Activated CD4-positive, alpha-beta T cell treated with anti-CD3 and anti-CD28 coated beads, Interleukin-2, Interleukin-6, amounts not matched to agents 100 ng/mL and 50 ng/mL, durations not matched to agents 16 hours and 8 hours (primary cell): ENCODE data around the gene KIAA1328.

Experiments used
- DNase-seq: peaks from one replicate; pipeline ENCODE4 v3.0.0-alpha.2; 2020

Gene KIAA1328

DNA sequence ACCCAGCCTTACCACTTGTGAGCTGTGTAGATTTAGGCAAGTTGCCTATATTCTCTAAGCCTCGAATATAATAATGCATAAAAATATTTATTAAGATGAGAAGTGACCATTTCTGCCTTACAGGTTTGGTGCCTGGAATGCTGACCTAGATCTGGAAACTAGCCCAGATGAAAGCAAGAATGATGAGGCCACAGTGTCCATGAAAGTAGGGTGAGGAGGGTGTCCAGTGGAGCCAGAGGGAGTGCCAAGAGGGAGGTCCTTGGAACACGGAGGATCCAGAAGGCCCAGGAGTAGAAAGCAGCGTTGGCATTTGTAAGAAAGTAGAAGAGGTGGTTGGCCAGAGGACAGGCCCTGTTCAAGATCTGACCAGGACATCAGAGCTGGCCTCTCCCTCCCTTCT is 402.3 kb downstream of the KIAA1328 start:
- DNase-seq, result no peak

DNA sequence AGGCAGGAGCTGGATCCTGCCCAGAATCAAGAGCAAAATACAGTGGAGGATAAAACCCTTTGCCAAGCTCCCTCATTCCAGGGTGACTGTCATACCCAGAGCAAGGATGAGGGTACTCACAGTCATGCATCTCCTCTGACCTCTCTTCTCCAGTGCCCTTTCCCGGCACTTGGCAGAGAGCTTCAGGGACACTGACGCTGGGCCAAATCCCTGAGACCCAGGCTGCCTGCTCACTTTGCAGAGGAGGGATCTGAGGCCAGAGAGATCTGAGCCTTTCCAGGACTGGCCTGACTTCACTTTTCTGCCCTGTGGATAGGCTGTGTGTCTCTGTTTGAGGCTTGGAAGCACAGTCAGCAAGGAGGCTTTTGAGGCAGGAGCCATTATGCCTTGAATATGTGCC is 406.7 kb downstream of the KIAA1328 start:
- no peak for DNase-seq

DNA sequence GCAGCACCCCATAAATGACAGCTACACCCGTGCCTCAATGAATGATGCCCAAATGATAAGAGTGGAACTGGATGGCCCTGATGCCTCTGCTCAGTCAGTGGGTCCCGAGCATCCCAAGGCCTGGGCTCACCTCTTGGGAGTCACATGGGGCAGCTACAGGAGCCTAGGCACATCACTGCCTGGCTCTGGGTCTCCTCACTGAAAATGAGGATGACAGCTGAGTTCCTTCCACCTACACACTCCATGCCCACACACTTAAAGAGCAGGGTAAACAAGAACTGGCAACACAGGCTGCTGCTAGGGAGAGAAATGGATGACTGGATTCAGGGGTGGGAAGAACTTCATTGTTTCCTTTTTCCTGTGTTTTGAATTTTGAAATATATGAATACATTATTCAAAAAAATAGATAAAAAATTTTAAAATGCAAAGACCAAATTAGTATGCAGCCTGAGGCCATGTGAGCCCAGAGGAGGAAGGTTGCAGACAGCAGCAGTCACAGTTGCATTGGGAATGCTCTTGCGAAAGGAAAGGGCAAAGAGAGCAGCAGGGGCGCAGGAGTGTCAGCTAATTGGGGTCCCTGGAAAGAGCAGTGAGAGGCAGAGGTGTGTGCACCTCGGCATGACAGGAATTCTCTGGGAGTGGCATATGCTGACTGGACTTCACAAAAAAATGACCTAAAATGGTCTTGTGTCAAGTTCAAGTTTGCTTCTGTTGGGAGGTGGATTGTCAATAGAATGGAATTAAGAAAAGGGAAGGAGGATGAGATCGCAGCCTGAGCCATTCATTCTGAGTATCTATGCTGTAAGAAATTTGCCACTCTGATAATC is 409.6 kb downstream of the KIAA1328 start:
- DNase-seq, result no peak

- no peak for DNase-seq
Measured at GRCh38 chr18:37242091-37242490, 413.2 kb downstream of the KIAA1328 start.

DNA sequence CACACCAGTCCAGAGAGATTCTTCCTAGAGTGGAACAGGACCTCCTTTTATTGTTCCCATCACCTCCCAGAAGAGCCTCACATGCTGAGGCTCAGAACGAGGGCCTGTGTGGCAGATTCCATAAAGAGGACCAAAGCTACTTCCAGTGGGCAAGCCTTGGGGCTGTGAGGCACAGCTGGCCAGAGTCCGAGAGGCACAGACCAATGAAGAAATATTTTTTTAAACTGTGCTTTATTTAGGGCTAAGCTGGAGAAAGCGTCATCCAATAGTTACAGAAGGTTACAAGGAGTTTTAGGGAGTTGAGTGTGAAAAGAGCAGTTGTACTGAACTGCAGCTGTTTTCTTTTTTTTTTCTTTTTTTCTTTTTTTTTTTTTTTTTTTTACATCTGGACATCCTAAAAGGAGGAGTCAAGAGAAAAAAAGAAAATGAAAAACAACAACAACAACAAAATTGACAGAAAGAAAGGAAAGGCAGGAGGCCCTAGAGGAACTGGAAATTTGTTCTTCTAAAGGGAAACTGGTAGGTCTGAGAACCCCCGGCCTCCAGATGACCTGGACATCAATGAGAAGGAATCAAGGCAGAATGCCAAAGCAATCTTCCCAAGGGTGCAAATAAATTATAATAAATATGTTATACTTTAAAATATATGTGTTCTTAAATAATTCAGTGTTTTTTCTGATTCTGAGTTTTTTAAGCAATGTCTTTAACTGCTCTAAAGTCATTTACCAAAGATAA is 414.1 kb downstream of the KIAA1328 start:
- no peak for DNase-seq

DNA sequence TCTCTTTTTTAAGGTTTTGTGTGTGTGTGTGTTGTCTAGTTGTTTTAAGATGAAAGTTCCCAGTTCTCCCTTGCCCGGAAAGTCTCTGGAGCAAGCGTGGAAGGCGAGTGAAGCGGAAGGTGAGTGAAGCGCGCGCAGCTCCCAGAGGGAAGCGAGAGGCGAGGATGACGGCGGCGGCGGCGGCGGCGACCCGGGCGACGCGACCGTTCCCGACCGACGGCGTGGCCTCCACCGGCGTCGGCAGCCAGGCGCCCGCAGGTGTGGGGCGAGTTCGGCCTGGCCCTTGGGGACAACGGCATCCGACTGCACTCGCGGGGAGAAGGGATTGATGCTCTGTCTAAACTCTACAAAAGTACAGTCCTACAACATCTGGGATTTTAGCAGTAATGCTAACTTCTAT is 414.8 kb downstream of the KIAA1328 start:
- no peak for DNase-seq

GRCh38 chr18:37244618-37245017 is 415.7 kb downstream of the KIAA1328 start:
- no peak for DNase-seq

- DNase-seq, result no peak
Measured at GRCh38 chr18:37246779-37247340, 417.9 kb downstream of the KIAA1328 start.

DNA sequence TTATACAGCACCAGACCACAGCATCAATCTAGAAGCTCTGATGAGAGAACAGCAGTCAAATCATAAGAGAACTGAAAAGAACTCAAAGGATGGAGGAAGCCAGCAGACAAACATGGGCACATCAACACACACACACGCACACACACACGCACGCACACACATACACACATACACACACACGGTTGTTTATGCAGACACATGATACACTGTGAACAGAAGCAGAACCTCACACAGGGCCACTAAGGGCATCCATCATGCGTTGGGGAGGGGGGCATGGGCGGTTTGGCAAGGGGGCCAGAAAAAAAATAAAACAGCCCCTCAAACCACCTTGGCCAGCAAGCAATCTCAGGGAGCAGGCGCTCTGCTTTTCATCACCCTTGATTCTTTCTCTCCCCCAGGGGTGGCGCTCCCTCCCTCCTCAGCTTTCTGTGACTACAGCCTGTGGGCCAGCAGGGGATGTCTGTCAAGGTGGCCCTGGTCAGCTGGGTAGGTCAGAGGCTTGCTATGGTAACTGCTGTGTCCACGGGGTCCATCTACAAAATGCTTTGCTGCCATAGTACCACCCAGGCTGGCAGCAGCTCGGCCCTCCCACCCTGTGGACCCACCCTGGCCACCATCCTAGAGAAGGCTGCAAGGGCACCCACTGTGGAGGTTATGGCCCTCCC is 418.7 kb downstream of the KIAA1328 start:
- no peak for DNase-seq

DNA sequence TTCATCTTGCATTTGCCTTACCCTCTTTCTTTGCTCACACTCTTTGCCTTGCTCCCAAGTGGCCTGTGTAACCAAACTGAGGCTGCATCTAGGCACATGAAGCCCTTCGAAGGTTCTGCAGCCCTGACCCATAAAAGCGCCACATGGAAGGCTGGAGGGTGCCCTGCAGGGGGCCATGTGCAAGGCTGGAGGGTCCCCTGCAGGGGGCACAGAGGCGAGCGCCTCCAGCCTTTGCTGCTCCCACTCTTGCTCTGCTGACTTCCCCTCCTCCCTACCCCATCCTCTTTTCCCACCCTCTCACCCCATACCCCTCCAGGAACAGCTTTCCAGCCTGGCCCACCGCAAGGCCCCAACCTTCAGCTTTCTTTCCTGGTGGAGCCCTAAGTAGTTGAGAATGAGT is 419.4 kb downstream of the KIAA1328 start:
- DNase-seq, result no peak

DNA sequence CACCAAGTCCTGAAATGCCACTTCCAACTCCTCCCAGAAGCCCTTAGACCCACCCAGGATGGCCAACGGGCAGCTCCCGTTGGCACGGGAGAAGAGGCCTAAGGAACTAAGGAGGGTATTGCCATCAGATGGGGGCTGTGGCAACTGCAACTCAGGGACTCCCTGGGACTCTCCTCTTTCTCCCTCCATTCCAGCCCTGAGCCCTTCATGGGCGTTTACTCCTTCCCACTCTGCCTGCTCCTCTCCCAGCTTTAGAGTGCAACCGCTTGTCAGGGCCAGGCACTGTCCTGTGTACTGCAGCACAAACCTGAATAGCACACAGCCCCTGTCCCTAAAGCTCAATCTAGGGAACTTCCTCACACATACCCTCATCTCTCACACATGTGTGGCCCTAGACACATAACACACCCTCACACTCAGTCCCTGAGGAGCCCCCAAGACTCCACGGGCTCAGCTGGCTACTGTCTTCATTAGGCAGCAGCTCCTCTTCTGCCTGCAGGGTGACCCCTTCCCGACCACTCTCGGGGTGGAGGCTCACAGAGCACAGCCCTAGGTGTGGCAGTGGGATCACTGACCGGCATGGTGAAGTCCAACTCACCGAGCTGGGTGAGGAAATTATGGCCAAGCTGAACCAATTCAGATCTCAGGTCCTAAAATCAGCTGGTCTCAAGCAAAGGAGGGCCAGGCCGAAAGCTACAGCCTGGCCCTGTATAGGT is 420.4 kb downstream of the KIAA1328 start:
- no peak for DNase-seq

- DNase-seq, result no peak
Measured at GRCh38 chr18:37249895-37250618, 421.1 kb downstream of the KIAA1328 start.

DNA sequence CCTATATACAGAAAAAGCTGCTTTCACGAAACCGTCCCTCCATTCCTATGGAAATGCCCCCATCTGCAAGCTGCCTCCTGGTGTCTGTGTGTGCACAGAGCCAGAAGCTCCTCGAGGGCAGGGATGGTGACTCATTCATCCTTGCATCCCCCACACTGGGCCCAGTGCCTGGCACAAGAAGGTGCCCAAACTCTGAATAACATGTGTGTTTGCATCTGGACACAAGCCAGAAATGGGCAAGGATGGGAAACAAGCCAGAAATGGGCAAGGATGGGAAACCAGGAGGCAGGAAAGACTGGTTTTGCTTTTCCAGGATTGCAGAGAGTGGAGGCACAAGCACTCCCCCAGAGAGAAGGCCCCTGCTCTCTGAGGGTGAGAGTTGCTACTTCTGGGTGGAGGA is 422.8 kb downstream of the KIAA1328 start:
- no peak for DNase-seq

DNA sequence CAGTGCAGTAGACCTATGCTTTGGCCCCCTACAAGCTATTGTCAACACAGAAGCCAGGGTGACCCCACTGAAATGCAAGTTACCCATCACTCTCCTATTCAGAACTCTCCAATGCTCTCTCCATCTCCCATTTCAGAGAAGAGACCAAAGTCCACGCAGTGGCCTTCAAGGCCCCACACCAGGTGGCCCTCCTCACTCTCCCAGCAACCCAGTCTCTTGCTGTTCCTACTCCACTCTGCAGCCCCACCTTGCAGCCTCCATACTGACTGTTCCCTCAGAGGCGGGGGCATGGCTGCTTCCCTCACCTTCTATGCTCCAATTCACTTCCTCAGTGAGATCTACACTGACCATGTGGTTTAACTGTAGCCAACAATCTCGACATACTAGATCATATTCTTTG is 423.4 kb downstream of the KIAA1328 start:
- no peak for DNase-seq

DNA sequence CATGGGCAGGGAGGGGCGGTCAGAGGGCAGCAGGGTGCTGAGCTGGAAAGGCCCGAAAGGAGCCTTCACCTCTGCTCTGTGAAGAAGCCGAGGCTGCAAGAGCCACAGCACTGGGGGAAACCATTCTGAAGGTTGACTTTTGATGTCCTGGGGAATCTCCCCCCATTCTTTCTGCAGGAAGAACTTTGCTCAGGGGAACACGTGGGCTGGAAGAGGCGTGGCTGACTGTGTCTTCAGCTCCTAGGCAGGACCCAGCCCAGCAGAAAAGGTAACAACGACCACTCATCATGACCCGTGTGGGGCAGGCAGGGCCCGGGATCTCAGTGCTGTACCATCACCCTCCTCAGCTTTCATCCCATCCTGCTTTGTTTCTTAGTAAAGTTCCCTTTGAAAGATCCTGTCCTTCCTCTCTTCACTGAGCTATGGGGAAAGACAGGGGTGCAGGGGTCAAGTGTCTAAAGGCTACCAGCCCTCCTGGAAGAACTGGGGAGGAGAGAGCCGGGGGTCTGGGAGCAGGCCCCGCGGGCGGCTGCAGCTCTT is 424.0 kb downstream of the KIAA1328 start:
- DNase-seq, result no peak

DNA sequence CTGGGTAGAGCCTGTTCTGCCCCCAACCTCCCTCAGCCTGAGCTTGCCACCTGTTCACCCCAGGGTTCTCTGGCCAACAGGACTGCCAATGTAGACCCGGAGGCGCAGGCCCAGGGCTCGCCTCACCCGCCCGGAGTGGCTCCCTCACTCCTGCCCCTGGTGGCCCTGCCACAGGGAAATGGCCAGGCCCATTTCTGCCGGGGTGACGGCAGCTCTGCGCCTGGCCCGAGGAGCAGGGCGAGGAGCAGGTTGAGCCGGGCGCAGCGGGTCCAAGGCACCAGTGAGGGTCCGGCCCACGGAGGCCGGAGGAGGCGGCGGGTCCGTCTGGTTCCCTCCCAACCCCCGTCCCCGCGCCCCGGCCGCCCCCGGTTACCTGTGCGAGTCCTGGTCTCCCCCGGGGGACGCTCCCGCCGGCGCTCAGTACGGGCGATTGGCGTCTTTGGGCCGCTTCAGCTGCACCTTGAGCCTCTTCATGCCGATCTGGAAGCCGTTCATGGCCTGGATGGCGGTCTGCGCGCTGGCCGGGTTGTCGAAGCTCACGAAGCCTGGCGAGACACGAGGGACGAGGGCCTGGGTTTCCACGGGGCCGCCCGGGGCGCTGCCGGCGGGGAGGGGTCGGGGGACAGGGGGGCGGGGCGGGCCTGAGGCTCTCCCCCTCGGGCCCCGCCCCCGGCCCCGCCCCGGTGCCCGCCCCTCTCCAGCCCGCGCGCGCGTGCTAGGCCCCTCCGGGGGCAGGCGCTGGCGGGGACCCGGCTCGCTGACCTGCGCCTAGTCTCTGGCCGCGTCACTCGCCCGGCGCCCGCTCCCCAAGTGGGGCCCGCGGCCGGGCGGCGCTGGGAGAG is 424.7 kb downstream of the KIAA1328 start:
- DNase-seq, result no peak

DNA sequence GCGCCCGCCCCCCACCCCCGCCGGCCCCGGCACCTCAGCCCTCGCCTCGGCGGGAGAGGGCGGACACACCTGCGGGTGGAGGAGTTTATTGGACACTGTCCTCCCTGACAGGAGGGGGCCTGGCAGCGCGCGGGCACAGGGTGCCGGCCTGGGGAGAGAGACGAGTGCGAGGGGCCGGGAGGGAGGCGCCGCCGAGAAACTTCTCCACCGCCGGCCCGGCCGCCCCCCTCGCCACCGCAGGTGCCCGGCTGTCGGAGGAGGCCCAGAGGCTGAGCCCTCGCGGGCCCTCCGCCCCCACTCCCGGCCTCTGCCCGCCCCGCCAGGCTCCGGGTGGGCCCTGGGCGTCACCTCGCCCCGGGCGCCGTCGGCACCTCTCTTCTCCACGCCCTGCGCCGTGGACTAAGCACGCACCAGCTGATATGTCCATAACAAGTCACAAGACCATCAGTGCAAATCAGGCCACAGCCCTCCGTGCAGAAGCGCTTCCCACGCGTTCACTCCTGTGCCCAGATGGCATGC is 425.4 kb downstream of the KIAA1328 start:
- no peak for DNase-seq

DNA sequence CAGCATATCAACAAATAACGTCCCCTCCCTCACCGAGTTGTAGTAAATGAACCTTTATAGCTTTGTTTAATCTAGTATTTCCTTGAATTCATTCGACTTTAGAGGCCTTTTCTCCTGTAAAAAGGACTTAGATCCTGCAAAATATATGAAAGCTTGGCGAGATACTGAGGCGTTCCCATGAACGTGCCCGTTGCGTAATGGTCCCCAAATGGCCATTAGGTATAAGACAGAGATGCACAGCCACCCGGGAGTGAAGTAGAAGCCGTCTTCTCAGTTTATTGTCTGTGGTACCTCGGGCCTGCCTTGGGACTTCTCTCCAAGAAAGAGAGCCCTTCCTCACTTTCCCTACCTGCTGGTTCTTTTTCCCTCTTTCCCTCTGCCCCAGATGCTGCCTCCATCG is 426.0 kb downstream of the KIAA1328 start:
- DNase-seq, result no peak

DNA sequence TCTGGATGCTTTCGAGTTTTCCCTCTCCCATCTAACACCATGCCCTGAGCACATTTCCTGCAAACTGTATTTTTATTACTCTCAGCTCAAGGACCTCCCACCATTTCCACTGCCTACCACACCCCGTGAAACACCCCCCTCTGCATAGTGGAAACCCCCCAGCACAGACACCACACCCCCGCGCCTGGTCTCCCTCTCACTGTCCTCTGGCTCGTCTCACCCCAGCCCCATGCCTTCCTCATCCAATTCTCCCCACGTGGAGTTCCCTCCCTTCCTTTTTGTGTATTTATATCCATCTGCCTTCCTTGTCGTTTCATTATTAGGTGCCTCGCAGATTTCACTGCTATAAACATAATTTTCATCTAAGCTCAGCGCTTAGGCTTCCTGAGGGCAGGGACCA is 429.2 kb downstream of the KIAA1328 start:
- no peak for DNase-seq

DNA sequence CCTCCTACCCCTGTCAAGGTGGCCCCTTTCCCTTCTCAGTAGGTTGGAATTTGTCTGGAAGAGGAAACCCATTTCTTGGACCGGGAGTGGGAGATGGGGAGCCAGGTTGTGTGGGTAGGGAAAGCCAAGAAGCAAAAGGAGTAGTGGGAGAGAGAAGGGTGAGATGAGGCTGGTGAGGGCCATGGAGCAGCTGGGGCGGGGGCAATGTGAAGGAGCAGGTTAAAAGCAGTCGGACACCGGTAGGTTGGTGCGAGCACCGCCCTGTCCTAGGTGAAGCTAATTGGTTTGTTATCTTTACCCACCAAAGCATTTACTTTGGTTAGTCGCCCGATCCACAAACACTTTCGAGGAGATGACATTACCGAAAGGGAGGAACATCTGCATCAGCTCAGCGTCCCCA is 429.9 kb downstream of the KIAA1328 start:
- DNase-seq, result no peak

- no peak for DNase-seq
Measured at GRCh38 chr18:37259711-37260110, 430.8 kb downstream of the KIAA1328 start.
